ENCODE measurements around the gene COL23A1.
A peak's percentile ranks its signal among the peaks of the same experiment; 100 is the strongest.

The COL23A1 gene

GRCh38 chr5:178551468-178551867 is 38.7 kb downstream of the COL23A1 start:
- DNase-seq, result no peak

GRCh38 chr5:178551059-178551458 is 39.1 kb downstream of the COL23A1 start:
- peak; percentile 54 for DNase-seq

- no peak for DNase-seq
These were observed 41.4 kb downstream of the COL23A1 start for GRCh38 chr5:178548746-178549145.

GRCh38 chr5:178547753-178548415 is 42.3 kb downstream of the COL23A1 start:
- DNase-seq, result no peak

GRCh38 chr5:178547052-178547666 is 43.0 kb downstream of the COL23A1 start:
- DNase-seq, result no peak

- no peak for DNase-seq
These were observed 43.5 kb downstream of the COL23A1 start for GRCh38 chr5:178546675-178547033.

GRCh38 chr5:178545941-178546674 is 44.1 kb downstream of the COL23A1 start:
- DNase-seq, result no peak

- peak; percentile 17 for DNase-seq
These were observed 45.0 kb downstream of the COL23A1 start for GRCh38 chr5:178545176-178545575.

GRCh38 chr5:178544166-178544834 is 45.9 kb downstream of the COL23A1 start:
- DNase-seq, result no peak

GRCh38 chr5:178542455-178542854 is 47.7 kb downstream of the COL23A1 start:
- DNase-seq, result no peak

- DNase-seq, result no peak
These were observed 49.7 kb downstream of the COL23A1 start for GRCh38 chr5:178540526-178540925.

- DNase-seq, result peak; percentile 8
These were observed 51.4 kb downstream of the COL23A1 start for GRCh38 chr5:178538741-178539229.

GRCh38 chr5:178537467-178538371 is 52.5 kb downstream of the COL23A1 start:
- no peak for DNase-seq

GRCh38 chr5:178536541-178537466 is 53.4 kb downstream of the COL23A1 start:
- no peak for DNase-seq

GRCh38 chr5:178535299-178536175 is 54.7 kb downstream of the COL23A1 start:
- DNase-seq, result peak; percentile 61

- DNase-seq, result peak; percentile 29
These were observed 57.1 kb downstream of the COL23A1 start for GRCh38 chr5:178533136-178533535.

GRCh38 chr5:178532666-178533065 is 57.5 kb downstream of the COL23A1 start:
- DNase-seq, result no peak

- no peak for DNase-seq
These were observed 58.0 kb downstream of the COL23A1 start for GRCh38 chr5:178532236-178532635.

- DNase-seq, result no peak
These were observed 58.4 kb downstream of the COL23A1 start for GRCh38 chr5:178531786-178532185.

GRCh38 chr5:178530526-178530925 is 59.7 kb downstream of the COL23A1 start:
- DNase-seq, result no peak
